H54 (cell line): ENCODE data around the gene IQCK.
"Not testable (repeated sequence)": the region's sequence is repeated elsewhere in the genome, so short reads cannot be mapped to it uniquely, and the experiment has no call there.

Experiments used
- DNase-seq: peaks from one replicate; pipeline ENCODE4 v3.0.0; 2011; ENCODE audit warnings: low spot score, mixed read lengths; ENCODE audit not compliant: insufficient read length
- FAIRE-seq: peaks from 3 replicates; lab custom pipeline; 2011; peaks lifted over from hg19 to GRCh38; lab: Jason Lieb, UNC
- POLR2A ChIP-seq: IDR thresholded peaks from 2 replicates; pipeline ENCODE4 v1.6.1; 2011; ENCODE audit warnings: low read depth, mild to moderate bottlenecking, low read length

IQCK gene

DNA sequence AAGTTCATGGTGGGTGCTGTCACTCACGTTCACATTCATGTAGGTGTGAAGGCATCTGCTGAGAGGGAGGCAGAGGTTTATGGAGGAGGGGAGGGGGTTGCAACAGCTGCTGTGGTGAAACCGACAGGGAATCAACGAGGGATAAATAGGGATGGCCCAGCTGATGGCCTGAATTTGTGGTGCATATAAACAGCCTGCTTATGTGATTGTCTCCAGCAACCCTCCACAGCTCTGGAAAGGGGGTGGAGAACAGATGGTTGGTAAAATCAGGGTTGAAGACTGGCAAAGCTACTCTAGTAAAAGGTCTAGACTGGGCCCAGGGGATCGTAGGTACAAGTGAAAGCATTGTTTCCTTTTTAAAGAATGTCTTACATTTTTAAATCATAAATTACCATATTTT, 53.7 kb downstream of the IQCK start:
- FAIRE-seq (no peak), DNase-seq (no peak)
- no peak for TF ChIP-seq POLR2A

DNA sequence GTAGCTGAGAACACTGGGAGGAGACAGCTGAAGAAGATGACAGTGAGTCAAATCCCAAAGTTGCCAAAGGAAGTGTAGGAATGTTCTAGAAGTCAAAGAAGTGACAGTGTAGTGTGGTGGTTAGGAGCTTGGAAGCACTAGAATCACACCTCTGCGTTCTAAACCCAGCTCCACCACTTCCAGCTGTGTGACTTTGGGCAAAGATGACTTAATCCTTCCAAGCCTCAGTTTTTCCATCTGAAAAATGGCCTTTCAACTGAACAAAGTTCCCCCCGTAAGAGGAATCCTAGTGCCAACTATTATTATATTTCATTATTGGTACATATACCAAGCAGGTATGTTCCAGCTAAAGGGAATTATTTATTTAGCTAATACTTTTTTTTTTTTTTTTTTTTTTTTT, 56.0 kb downstream of the IQCK start:
- DNase-seq (no peak), FAIRE-seq (no peak)
- TF ChIP-seq POLR2A: no peak

- FAIRE-seq: no peak
- DNase-seq: no peak
- no peak for TF ChIP-seq POLR2A
Observed at GRCh38 chr16:19776147-19776546, 58.1 kb downstream of the IQCK start.

DNA sequence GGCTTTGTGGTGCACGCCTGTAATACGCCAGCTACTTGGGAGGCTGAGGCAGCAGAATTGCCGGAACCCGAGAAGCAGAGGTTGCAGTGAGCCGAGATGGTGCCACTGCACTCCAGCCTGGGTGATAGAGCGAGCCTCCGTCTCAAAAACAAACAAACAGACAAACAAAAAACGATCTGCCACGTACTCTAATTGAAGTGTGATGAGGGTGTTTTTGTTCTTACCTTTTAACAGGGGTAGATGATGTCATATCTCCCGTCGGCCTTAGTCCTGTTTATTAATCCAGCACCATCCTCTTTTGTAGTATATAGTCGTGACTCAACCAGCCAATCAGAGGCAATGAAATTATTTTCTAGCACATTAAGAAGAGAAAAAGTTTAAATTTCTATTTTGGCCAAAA, 58.5 kb downstream of the IQCK start:
- no peak for TF ChIP-seq POLR2A
- DNase-seq: no peak
- no peak for FAIRE-seq

DNA sequence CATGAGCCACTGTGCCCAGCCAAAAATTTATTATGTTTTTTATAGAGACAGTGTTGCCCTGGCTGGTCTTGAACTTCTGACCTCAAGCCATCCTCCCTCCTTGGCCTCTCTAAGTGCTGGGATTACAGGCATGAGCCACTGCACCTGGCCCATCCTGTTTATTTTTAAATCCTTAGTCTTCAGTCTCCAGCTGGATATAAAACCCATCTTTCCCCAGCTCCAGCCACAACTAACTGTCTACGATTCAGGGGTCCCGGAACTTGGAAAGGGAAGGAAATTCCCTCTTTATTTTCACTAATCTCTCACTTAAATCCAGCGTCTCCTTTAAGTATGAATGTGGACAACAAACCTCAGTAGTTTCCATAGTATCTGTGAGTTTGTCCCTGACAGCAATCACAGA, 62.2 kb downstream of the IQCK start:
- no peak for DNase-seq
- no peak for FAIRE-seq
- no peak for TF ChIP-seq POLR2A

GRCh38 chr16:19781226-19781625, 63.2 kb downstream of the IQCK start:
- no peak for FAIRE-seq
- TF ChIP-seq POLR2A: no peak
- no peak for DNase-seq

GRCh38 chr16:19783363-19784182, 65.5 kb downstream of the IQCK start:
- FAIRE-seq: no peak
- no peak for TF ChIP-seq POLR2A
- no peak for DNase-seq

DNA sequence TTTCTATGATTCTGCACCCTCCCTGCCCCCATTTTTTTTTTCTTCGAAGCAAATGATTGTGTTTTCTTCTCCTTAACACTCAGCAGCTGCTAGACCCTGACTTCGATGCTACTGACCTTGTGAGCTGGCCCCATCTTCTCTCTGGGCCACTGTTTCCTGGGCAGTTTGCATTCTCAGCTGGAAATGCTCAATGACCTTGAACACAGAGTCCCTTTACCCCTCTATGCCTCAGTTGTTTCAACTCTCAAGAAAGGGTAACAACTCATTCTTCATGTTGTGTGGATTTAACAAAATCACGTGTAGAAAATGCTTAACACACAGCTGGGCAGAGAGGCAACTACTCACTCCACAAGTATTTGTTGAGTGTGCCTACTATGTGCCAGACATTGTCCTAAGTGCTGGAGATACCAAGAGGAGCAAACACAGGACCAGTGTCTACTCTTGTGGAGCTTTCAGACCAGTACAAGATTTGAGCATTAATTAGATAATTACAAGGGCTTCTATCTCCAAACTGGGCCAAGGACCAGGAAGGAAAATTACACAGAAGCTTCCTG, 66.2 kb downstream of the IQCK start:
- FAIRE-seq (no peak), DNase-seq (no peak)
- TF ChIP-seq POLR2A: no peak

GRCh38 chr16:19785081-19785480, 67.0 kb downstream of the IQCK start:
- FAIRE-seq (no peak), DNase-seq (no peak)
- no peak for TF ChIP-seq POLR2A

DNA sequence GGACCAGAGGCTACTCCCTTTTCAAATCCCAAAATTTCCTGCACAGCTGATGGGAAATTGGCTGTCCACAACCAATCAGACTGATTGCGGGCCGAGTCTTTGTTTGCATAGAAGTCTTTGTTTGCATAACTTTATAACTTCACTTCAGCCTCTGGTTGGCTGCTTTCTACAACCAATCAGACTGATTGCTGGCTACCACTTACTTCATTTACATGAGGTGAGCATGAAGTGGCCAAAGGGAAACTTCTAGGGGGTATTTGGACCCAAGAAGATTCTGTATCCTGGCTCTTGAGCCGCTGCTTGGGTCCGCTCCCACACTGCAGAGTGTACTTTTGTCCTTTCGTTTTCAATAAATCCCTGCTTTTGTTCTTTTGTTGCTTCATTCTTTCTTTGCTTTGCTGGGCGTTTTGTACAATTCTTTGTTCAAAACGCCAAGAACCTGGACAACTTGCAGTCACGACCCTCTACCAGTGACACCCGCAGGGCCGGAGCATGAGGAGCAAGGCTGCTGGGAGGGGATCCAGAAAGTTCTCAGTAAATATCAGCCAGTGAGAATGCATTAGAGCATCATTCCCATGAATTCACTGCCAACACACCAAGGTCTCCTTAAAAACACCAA, 67.5 kb downstream of the IQCK start:
- no peak for DNase-seq
- no peak for TF ChIP-seq POLR2A
- no peak for FAIRE-seq

GRCh38 chr16:19801369-19801768, 83.3 kb downstream of the IQCK start:
- not testable (repeated sequence) for FAIRE-seq, DNase-seq

- not testable (repeated sequence) for FAIRE-seq, DNase-seq
Observed at GRCh38 chr16:19801824-19802223, 83.8 kb downstream of the IQCK start.

DNA sequence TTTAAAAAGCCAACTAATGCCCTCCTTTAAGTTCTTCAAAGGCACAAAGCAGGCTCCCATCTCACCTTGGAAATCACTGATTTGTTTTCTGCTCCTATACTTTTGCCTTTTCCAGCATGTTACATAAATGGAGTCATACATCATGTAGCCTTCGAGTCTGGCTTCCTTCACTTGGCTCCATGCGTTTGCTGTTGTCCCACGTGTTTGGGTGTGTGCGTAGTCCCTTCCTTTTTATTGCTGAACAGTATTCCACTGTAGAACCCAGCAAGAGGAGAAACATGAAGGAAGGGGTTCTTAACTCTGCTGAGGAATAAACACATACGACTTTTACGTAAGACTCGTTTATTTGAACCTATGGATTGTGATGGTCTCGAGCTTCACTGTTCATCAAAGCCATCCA, 84.5 kb downstream of the IQCK start:
- no peak for DNase-seq
- FAIRE-seq: no peak
- TF ChIP-seq POLR2A: no peak

DNA sequence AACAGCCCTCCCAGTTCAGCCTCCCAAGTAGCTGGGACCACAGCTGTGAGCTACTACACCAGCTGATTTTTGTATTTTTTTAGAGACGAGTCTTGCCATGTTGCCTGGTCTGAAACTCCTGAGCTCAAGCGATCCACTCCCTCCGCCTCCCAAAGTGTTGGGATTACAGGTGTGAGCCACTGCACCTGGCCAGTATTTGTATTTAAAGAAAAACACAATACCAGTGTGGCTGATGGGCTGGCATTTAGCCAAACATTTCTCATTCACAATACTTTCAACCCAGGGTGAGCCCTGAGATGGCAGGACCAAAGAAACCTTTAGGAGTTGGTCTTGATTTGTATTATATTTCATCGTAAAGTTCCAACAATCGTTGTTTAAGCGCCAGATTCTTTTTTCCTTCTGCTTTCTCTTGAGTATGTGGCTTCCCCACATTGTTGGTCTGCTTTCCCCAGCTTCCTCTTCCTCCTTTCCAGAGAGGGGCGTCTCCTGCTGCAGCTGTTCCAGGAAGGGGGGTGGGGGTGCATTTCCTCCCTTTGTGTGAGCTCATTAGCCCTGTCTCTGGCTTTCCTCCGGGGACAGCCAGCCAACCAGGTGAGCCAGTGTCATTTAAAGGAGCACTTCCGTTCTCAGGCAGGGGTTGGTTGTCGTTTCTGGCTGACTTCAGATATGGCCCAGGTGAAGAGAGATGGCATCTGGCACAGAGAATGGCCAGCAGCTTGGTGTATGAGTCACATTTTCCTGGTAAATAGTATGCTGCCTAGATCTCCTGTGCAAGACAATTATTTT, 86.7 kb downstream of the IQCK start:
- no peak for FAIRE-seq
- TF ChIP-seq POLR2A: no peak
- no peak for DNase-seq
